Right cardiac atrium (tissue), 5 donors: ENCODE measurements around the gene NYAP1. TPM values are rescaled to one million over a fixed set of nuclear protein-coding genes. Genes with fewer than 3 reads are reported as not detected.

Experiments
- ATAC-seq, 2 donors: fragments of 200-7000 bp; cut with Tn5 transposase; one replicate each; pipeline versions ENCODE4 v1.8.0 to v1.9.1; 2020; ENCODE audit warnings: moderate library complexity in 2 of 2, mild to moderate bottlenecking in 1 of 2
- DNase-seq, 3 donors: peaks; one replicate each; pipeline ENCODE4 v3.0.0-alpha.2; 2020
- H3K27ac ChIP-seq: one replicate; pipeline ENCODE4 v1.5.1; 2013; ENCODE audit warnings: mild to moderate bottlenecking, low read length, control low read depth, moderate library complexity
- H3K27me3 ChIP-seq: one replicate; pipeline ENCODE4 v1.6.1; 2013; ENCODE audit not compliant: control insufficient read depth, insufficient read depth
- H3K4me1 ChIP-seq: one replicate; pipeline ENCODE4 v1.6.1; 2013; ENCODE audit warnings: low read length; ENCODE audit not compliant: control insufficient read depth, insufficient read depth
- H3K4me3 ChIP-seq: one replicate; pipeline ENCODE4 v1.5.1; 2013; ENCODE audit warnings: low read length, control low read depth
- H3K9me3 ChIP-seq: one replicate; pipeline ENCODE4 v1.6.1; 2013; ENCODE audit warnings: low read length; ENCODE audit not compliant: control insufficient read depth
- WGBS: extraction: QIAGEN DNeasy Blood & Tissue Kit; methylation state at CpG from one replicate; pipeline ENCODE4 v1.1.7; 2013; 5-methylcytosine and 5-hydroxymethylcytosine counted together
- intact Hi-C, 4 donors: fragments of 100-400 bp; cut with DNase I; formaldehyde crosslinking; loops; one replicate each; pipeline versions ENCODE4 v1.11.0 to v1.14.0; 2022 to 2023
- polyA plus RNA-seq: library from polyadenylated mRNA; stranded (reverse); fragments of 200-250 nt; gene quantifications from one replicate; pipeline ENCODE4 v1.2.3, GENCODE V29; 2013
- total RNA-seq, 4 donors: library from RNA; stranded (reverse); fragmentation: NEBNext Ultra II Directional; extraction: Animal tissue kit (Norgen Biotek cat#: 25700); gene quantifications; one replicate each; pipeline ENCODE4 v1.2.1, GENCODE V29; 2021
- donor health status: healthy with polysubstance abuse.
- donor health status: DM: no; HTN: yes; CAD: no.
- donor health status: DM: no; HTN: no; CAD: no.
- donor health status: DM: no; HTN: yes; CAD: no; lungs with severe emphysema.
- donor health status: DM: yes; HTN: yes; CAD: no.

Gene NYAP1
- total and polyA plus RNA-seq, 5 donors, result 0.39 to 1.1 (median 0.76) TPM

DNA sequence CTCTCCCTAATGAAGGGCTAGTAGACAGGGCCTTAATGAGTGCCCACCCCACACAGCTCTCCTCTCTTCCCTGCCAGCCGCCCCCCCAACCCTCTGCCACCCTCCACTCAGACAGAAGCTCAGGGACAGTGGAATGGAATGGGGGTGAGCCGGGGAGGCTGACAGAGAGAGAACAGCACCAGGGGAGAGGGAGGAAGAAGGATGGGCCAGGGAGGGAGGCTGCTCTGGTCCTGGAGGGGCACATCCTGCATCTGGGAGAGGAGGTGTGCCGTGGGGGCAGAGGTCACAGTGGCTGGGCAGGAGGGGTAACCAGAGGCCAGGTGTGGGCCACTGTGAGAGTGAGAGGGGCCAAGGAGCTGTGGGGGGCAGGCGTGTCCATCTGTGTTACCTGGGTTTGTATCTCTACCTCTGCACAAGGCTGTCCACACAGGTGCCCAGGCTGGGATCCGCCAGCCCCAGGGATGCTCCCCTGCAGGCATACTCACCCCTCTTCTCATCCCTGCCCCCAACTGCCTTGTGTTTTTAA, 2.4 kb downstream of the NYAP1 start:
- H3K9me3 ChIP-seq, result no peaks in the 10 kb centered on the region
- H3K4me1 ChIP-seq, result peaks cover 3% of the 10 kb centered on the region
- no peak for DNase-seq
- H3K4me3 ChIP-seq, result no peak overlapping the region
- intact Hi-C loops, result no loop called here
- WGBS, result 85% methylated on average over 5 of the region's 5 CpGs
- no peak overlapping the region for H3K27ac ChIP-seq
- ATAC-seq, result no peak
- H3K27me3 ChIP-seq, result no peaks in the 10 kb centered on the region

DNA sequence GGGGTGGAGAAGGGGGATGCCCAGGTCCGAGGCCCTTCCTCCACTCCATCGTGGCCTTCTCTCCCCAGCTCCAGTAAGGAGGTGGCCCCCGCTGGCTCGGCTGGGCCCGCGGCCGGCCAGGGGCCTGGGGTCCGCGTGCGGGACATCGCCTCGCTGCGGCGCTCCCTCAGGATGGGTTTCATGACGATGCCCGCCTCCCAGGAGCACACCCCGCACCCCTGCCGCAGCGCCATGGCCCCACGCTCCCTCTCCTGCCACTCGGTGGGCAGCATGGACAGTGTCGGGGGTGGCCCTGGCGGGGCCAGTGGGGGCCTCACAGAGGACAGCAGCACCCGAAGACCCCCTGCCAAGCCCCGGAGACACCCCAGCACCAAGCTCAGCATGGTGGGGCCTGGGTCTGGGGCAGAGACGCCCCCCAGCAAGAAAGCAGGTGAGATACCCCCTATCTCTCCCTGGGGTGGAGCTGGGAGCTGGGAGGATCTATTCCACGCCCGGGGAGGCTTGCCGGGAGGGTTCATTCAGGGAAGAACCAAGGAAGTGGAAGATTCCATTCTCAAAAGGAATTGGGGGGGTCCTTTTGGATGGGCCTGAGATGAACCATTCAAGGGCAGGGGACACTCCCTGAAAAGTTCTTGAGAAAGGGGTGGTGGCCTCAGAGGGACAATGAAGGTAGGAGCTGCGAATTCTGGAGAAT, 3.2 kb downstream of the NYAP1 start:
- Histone ChIP-seq H3K4me1 (peaks cover 3% of the 10 kb centered on the region), H3K4me3 (no peak overlapping the region), H3K9me3 (no peaks in the 10 kb centered on the region), H3K27ac (no peak overlapping the region), H3K27me3 (no peaks in the 10 kb centered on the region)
- 86% methylated on average over 30 of the region's 30 CpGs for WGBS
- intact Hi-C loops, result no loop called here
- ATAC-seq (no peak), DNase-seq (no peak)

DNA sequence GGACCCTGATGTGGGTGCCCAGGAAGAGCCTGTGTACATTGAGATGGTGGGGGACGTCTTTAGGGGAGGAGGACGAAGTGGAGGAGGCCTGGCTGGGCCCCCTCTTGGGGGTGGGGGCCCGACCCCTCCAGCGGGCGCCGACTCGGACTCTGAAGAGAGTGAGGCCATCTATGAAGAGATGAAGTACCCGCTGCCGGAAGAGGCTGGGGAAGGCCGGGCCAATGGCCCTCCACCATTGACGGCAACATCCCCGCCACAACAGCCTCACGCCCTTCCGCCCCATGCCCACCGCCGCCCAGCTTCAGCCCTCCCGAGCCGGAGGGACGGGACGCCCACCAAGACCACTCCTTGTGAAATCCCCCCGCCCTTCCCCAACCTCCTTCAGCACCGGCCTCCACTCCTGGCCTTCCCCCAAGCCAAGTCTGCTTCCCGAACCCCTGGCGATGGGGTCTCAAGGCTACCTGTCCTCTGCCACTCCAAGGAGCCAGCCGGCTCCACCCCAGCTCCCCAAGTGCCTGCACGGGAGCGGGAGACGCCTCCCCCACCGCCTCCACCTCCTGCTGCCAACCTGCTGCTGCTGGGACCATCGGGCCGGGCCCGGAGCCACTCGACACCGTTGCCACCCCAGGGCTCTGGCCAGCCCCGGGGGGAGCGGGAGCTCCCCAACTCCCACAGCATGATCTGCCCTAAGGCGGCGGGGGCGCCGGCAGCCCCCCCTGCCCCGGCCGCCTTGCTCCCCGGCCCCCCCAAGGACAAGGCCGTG, 4.8 kb downstream of the NYAP1 start:
- no peaks in the 10 kb centered on the region for H3K9me3 ChIP-seq
- no peaks in the 10 kb centered on the region for H3K27me3 ChIP-seq
- peak in 1 of 3 donors; percentile 64 for DNase-seq
- H3K27ac ChIP-seq, result no peak overlapping the region
- ATAC-seq, result no peak
- no peaks in the 10 kb centered on the region for H3K4me1 ChIP-seq
- H3K4me3 ChIP-seq, result no peak overlapping the region
- 95% methylated on average over 44 of the region's 44 CpGs for WGBS
- intact Hi-C loops, result no loop called here

DNA sequence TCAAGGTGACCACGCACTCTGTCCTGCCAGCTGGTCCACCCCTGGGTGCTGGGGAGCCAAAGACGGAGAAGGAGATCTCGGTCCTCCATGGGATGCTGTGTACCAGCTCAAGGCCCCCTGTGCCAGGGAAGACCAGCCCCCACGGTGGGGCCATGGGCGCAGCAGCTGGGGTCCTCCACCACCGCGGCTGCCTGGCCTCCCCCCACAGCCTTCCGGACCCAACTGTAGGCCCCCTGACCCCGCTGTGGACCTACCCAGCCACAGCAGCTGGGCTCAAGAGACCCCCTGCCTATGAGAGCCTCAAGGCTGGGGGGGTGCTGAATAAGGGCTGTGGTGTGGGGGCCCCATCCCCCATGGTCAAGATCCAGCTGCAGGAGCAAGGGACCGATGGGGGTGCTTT, 5.4 kb downstream of the NYAP1 start:
- no peaks in the 10 kb centered on the region for H3K9me3 ChIP-seq
- intact Hi-C loops, result no loop called here
- H3K4me3 ChIP-seq, result no peak overlapping the region
- no peak for ATAC-seq
- DNase-seq, result no peak
- WGBS, result 89% methylated on average over 10 of the region's 10 CpGs
- no peaks in the 10 kb centered on the region for H3K27me3 ChIP-seq
- H3K4me1 ChIP-seq, result no peaks in the 10 kb centered on the region
- H3K27ac ChIP-seq, result no peak overlapping the region

DNA sequence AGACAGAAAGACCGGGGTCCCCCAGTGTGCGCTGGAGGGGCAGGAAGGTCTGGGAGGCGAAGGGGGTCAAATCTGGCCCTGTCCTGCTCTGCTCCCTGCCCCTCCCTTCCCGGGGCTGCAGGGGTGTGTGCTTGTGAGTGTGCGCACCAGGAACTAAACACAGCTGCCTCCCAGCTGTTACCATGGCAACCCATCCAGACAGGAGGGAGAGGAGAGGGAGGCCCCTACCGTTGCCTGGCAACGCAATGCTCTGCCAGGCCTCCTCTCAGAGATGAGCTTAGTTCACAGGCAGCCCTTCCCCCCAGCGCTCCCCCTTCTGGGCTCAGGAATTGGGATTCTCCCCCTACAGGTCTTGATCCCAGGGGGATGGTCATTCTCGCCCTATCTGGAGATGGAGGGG, 6.1 kb downstream of the NYAP1 start:
- DNase-seq, result peak in 1 of 3 donors; percentile 67
- intact Hi-C loops, result no loop called here
- Histone ChIP-seq H3K27me3 (no peaks in the 10 kb centered on the region), H3K9me3 (no peaks in the 10 kb centered on the region), H3K27ac (no peak overlapping the region), H3K4me3 (no peak overlapping the region), H3K4me1 (no peaks in the 10 kb centered on the region)
- 48% methylated on average over 9 of the region's 9 CpGs for WGBS
- ATAC-seq, result no peak

DNA sequence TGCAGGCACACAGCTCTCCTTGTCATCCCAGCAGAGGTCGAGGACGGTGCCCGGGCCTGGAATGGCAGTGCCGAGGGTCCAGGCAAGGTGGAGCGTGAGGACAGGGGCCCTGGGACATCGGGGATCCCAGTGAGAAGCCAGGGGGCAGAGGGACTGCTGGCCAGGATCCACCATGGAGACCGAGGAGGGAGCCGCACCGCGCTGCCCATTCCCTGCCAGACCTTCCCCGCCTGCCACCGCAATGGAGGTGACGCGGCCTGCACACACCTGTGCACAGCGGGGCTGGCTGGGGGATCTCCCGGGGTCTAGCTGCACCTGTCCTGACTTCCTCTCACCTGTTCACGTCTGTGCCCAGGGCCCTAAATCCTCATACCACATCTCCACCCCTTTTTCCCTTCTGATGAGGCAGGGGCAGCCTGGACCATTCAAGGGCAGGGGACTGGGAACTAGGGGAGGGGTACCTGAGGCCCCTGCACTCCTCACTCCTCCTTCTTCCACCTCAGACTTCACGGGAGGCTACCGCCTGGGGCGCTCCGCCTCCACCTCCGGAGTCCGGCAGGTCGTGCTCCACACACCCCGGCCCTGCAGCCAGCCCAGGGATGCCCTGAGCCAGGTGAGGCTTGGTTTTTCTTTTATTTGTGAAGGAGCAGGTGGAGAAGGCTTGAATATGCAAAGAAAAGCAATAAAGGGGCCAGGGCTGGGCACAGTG, 6.9 kb downstream of the NYAP1 start:
- ATAC-seq (no peak), DNase-seq (peak in 1 of 3 donors; percentile 62)
- intact Hi-C loops, result no loop called here
- H3K9me3 ChIP-seq, result no peaks in the 10 kb centered on the region
- no peaks in the 10 kb centered on the region for H3K27me3 ChIP-seq
- WGBS, result 93% methylated on average over 25 of the region's 25 CpGs
- H3K27ac ChIP-seq, result no peak overlapping the region
- no peaks in the 10 kb centered on the region for H3K4me1 ChIP-seq
- H3K4me3 ChIP-seq, result no peak overlapping the region

DNA sequence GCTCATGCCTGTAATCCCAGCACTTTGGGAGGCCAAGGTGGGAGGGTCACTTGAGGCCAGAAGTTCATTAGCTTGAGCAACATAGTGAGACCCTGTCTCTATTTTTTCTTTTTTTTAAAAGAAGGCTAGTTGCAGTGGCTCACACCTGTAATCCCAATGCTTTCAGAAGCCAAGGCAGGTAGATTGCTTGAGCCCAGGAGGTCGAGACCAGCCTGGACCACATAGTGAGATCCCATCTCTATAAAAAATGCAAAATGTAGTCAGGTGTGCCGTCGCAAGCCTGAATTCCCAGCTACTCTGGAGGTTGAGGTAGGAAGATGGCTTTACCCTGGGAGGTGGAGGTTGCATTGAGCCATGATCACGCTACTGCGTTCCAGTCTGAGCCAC, 7.5 kb downstream of the NYAP1 start:
- H3K4me1 ChIP-seq, result no peaks in the 10 kb centered on the region
- no peaks in the 10 kb centered on the region for H3K9me3 ChIP-seq
- 100% methylated on average over 5 of the region's 5 CpGs for WGBS
- no peaks in the 10 kb centered on the region for H3K27me3 ChIP-seq
- ATAC-seq (no peak), DNase-seq (no peak)
- intact Hi-C loops, result no loop called here
- no peak overlapping the region for H3K27ac ChIP-seq
- H3K4me3 ChIP-seq, result no peak overlapping the region

DNA sequence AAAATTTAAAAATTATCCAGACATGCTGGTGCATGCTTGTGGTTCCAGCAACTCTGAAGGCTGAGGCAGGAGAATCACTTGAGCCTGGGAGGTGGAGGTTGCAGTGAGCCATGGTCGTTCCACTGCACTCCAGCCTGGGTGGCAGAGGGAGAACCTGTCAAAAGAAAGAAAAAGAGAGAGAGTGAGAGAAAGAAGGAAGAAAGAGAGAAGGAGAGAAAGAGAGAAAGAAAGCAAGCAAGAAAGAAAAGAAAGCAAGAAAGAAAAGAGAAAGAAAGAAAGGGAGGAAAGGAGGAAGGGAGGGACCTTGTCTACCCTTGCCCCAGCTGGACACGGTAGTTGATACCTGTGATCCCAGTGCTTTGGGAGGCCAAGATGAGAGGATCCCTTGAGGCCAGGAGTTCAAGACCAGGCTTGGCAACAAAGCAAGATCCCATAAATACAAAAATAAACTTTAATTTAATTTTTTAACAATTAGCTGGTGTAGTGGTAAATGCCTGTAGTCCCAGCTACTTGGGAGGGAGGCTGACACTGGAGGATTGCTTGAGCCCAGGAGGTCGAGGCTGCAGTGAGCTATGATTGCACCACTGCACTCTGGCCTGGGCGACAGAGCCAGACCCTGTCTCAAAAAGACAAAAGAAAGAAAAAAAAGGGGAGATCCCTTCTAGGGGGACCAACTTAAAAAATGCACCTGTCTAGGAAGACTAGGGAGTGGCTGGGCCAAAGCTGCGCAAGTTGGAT, 9.2 kb downstream of the NYAP1 start:
- no peaks in the 10 kb centered on the region for H3K9me3 ChIP-seq
- no peak for DNase-seq
- H3K4me3 ChIP-seq, result peak overlapping the region; percentile 43
- no peak overlapping the region for H3K27ac ChIP-seq
- 88% methylated on average over 5 of the region's 5 CpGs for WGBS
- no peak for ATAC-seq
- intact Hi-C loops, result no loop called here
- H3K27me3 ChIP-seq, result no peaks in the 10 kb centered on the region
- H3K4me1 ChIP-seq, result no peaks in the 10 kb centered on the region

DNA sequence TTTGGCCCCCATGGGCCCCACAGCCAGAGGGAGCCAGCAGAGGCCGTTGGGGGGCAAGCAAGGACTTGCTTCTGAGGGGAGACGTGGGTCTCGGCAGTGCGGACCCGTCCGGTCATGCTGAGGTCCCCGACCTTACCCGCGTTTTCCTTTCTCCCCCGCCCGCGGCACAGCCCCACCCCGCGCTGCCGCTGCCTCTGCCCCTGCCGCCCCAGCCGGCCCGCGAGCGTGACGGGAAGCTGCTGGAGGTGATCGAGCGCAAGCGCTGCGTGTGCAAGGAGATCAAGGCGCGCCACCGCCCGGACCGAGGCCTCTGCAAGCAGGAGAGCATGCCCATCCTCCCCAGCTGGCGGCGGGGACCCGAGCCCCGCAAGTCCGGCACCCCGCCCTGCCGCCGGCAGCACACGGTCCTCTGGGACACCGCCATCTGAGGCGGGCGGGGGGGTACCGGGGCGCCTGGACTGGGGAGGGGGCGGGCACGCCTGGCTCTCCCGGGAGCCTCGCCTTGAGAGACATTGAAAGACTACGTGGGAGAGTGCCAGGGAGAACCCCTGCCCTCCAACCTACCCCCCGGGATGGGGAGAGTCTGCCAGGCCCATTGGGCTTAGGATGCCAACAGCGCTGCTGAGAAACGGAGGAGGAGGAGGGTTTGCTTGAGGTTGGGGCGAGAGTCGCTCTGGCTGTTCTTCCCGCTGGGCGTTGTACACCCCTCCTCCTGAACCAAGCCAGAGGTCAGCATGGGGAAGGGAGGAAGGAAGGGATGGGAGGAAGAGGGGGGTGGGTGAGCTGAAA, 9.9 kb downstream of the NYAP1 start:
- peak in 2 of 3 donors; percentile 80 for DNase-seq

DNA sequence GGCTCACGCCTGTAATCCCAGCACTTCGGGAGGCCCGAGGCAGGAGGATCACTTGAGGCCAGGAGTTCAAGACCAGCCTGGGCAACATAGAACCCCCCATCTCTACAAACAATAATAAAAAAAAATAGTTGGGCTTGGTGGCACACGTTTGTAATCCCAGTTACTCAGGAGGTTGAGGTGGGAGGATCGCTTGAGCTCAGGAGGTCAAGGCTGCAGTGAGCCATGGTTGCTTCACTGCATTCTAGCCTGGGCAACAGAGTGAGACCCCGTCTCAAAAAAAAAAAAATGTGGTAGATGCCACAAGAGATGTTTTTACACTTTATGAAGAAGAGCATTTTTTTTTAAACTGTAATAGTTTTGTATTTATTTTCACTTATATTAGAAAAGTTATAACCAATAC, 12.8 kb downstream of the NYAP1 start:
- no peak overlapping the region for H3K27ac ChIP-seq
- H3K27me3 ChIP-seq, result no peaks in the 10 kb centered on the region
- no peaks in the 10 kb centered on the region for H3K9me3 ChIP-seq
- no peak for DNase-seq
- H3K4me3 ChIP-seq, result no peak overlapping the region
- ATAC-seq, result no peak
- intact Hi-C loops, result no loop called here
- WGBS, result 89% methylated on average over 6 of the region's 6 CpGs
- no peaks in the 10 kb centered on the region for H3K4me1 ChIP-seq

More for the DNA sequence above, 9.9 kb downstream of the NYAP1 start:
- WGBS, result 13% methylated on average over 56 of the region's 56 CpGs
- peak overlapping the region; percentile 43 for H3K4me3 ChIP-seq
- no peaks in the 10 kb centered on the region for H3K9me3 ChIP-seq
- no peak overlapping the region for H3K27ac ChIP-seq
- no peaks in the 10 kb centered on the region for H3K27me3 ChIP-seq
- intact Hi-C loops, result no loop called here
- peak; percentile 65 to 70 for ATAC-seq
- no peaks in the 10 kb centered on the region for H3K4me1 ChIP-seq
